ENCODE measurements around the gene SFT2D1.

The SFT2D1 gene

GRCh38 chr6:166275714-166276166, 66.6 kb downstream of the SFT2D1 start:
- peak; percentile 41 for DNase-seq

- DNase-seq, result no peak
These were observed 67.5 kb downstream of the SFT2D1 start for GRCh38 chr6:166274739-166275370.

DNA sequence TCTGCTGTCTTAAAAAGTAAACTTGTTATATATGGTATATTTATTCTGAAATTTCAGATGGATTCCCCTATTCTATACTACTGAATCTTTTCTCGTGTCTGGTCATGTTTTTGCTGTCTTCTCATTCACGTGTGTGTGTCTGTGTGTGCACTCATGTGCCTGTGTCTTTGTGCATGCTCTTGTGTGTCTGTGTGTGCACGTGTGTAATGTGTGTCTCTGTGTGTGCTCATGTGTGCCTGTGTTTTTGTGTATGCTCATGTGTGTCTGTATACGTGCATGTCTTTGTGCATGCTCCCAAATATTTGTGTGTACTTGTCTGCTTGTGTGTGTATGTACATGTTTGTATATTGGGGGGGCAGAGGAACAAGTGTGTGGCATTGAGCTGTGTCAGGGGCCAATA, 68.2 kb downstream of the SFT2D1 start:
- no peak for DNase-seq

- no peak for DNase-seq
These were observed 71.0 kb downstream of the SFT2D1 start for GRCh38 chr6:166271376-166271765.

- no peak for DNase-seq
These were observed 71.5 kb downstream of the SFT2D1 start for GRCh38 chr6:166270706-166271375.

Measured in kidney glomerular epithelial cell (primary cell).